HCT116 (cell line): ENCODE measurements around the gene KCNG1. TPM values are rescaled to one million over a fixed set of nuclear protein-coding genes. Genes with fewer than 3 reads are reported as not detected.

ENCODE experiments used
- ATAC-seq: fragments of 200-7000 bp; cut with Tn5 transposase; 2 replicates; pipeline ENCODE4 v1.9.1; 2020; ENCODE audit warnings: mild to moderate bottlenecking, moderate library complexity
- BruUV-seq: library from RNA; stranded (reverse); fragments of 400-500 nt; replicated peaks from 2 replicates; lab custom pipeline; 2021; lab: Mats Ljungman, UMichigan
- CTCF ChIA-PET: fragments of 300-600 bp; sonication (Branson Sonifier 250); formaldehyde crosslinking; loops from one replicate; lab custom pipeline; 2021; ENCODE audit warnings: antibody characterized with exemption; lab: Charles Lee
- POLR2A ChIA-PET: fragments of 300-600, 350-600 bp; sonication (Branson Sonifier 250); formaldehyde crosslinking; loops from one replicate; lab custom pipeline; 2021; ENCODE audit warnings: antibody characterized with exemption; lab: Charles Lee
- RAD21 ChIA-PET, 2 experiments: fragments of 300-600 bp; sonication (Branson Sonifier 250); formaldehyde crosslinking; loops; one replicate each; lab custom pipeline; 2023; ENCODE audit warnings: low total read pairs in 2 of 2; ENCODE audit not compliant: uncharacterized antibody in 2 of 2, unreplicated experiment in 2 of 2, low non-redundant PET in 1 of 2; lab: Charles Lee
- DNase-seq: peaks from one replicate; pipeline ENCODE4 v3.0.0-alpha.2; 2010; ENCODE audit warnings: low read depth, low spot score
- H2AFZ ChIP-seq: fragments of 200-600 bp; shearing (Covaris generic), sonication (generic); 2 replicates; pipeline ENCODE4 v1.6.1; 2017; ENCODE audit warnings: low read depth, mixed run types, mixed read lengths, antibody characterized with exemption, low read length; ENCODE audit not compliant: poor library complexity, severe bottlenecking
- H3K27ac ChIP-seq: 2 replicates; pipeline ENCODE4 v1.5.1; 2012; ENCODE audit warnings: low read depth, low read length
- H3K27me3 ChIP-seq: fragments of 200-600 bp; sonication (generic); 2 replicates; pipeline ENCODE4 v1.6.1; 2016; ENCODE audit warnings: mixed run types, low read length, mixed read lengths; ENCODE audit not compliant: insufficient read depth
- H3K36me3 ChIP-seq, 2 experiments: fragments of 200-500 bp in 1 of 2; fragments of 200-600 bp in 1 of 2; sonication (Bioruptor generic) in 1 of 2; sonication (generic) in 1 of 2; 2 replicates each; pipeline versions ENCODE4 v1.5.1 to v1.6.1; 2014 to 2016; ENCODE audit warnings: low read length in 2 of 2, inconsistent platforms in 1 of 2, mixed read lengths in 1 of 2, mixed run types in 1 of 2; ENCODE audit not compliant: insufficient read depth in 2 of 2, control insufficient read depth in 1 of 2
- H3K4me1 ChIP-seq, 2 experiments: fragments of 200-600 bp in 1 of 2; sonication (generic) in 1 of 2; 2 replicates each; pipeline versions ENCODE4 v1.5.1 to v1.6.1; 2012 to 2017; ENCODE audit warnings: low read length in 2 of 2, inconsistent platforms in 1 of 2, mild to moderate bottlenecking in 1 of 2, mixed read lengths in 1 of 2, mixed run types in 1 of 2, moderate library complexity in 1 of 2; ENCODE audit not compliant: insufficient read depth in 2 of 2, control insufficient read depth in 1 of 2
- H3K4me2 ChIP-seq: fragments of 200-600 bp; sonication (generic); 2 replicates; pipeline ENCODE4 v1.6.1; 2017; ENCODE audit warnings: mixed run types, low read length, mixed read lengths
- H3K4me3 ChIP-seq, 2 experiments: fragments of 200-600 bp in 1 of 2; sonication (generic) in 1 of 2; replicated peaks in 1 of 2; 2 replicates each; pipeline ENCODE4 v1.5.1; 2011 to 2016; ENCODE audit warnings: low read length in 2 of 2, control low read depth in 1 of 2, low read depth in 1 of 2, mild to moderate bottlenecking in 1 of 2, mixed read lengths in 1 of 2, mixed run types in 1 of 2
- H3K79me2 ChIP-seq: fragments of 200-600 bp; sonication (generic); 2 replicates; pipeline ENCODE4 v1.6.1; 2017; ENCODE audit warnings: mild to moderate bottlenecking, mixed run types, low read length, moderate library complexity, mixed read lengths; ENCODE audit not compliant: insufficient read depth
- H3K9ac ChIP-seq: fragments of 200-600 bp; sonication (generic); 2 replicates; pipeline ENCODE4 v1.6.1; 2016; ENCODE audit warnings: low read length, mixed read lengths
- H3K9me2 ChIP-seq: fragments of 200-600 bp; sonication (generic), shearing (Covaris generic); 2 replicates; pipeline ENCODE4 v1.6.1; 2017; ENCODE audit warnings: mixed run types, mild to moderate bottlenecking, moderate library complexity; ENCODE audit not compliant: insufficient read depth
- H3K9me3 ChIP-seq, 2 experiments: fragments of 200-500 bp in 1 of 2; fragments of 200-600 bp in 1 of 2; sonication (Bioruptor generic) in 1 of 2; sonication (generic) in 1 of 2; 2 replicates each; pipeline ENCODE4 v1.6.1; 2014 to 2017; ENCODE audit warnings: low read length in 2 of 2, mixed read lengths in 2 of 2, inconsistent platforms in 1 of 2, low read depth in 1 of 2, mild to moderate bottlenecking in 1 of 2, mixed run types in 1 of 2, moderate library complexity in 1 of 2; ENCODE audit not compliant: control insufficient read depth in 1 of 2, insufficient read depth in 1 of 2
- H4K20me1 ChIP-seq: fragments of 200-600 bp; sonication (generic), shearing (Covaris generic); 2 replicates; pipeline ENCODE4 v1.6.1; 2017; ENCODE audit warnings: mixed run types, mild to moderate bottlenecking, moderate library complexity; ENCODE audit not compliant: insufficient read depth
- CBX3 ChIP-seq: IDR thresholded peaks from 2 replicates; pipeline ENCODE4 v1.6.1; 2012; ENCODE audit warnings: low read depth
- CTCF ChIP-seq, 3 experiments: fragments of 200-600 bp in 1 of 3; sonication (generic) in 1 of 3; IDR thresholded peaks in 2 of 3; conservative IDR thresholded peaks in 1 of 3; 2 replicates each; pipeline ENCODE4 v1.5.1; 2012 to 2017; ENCODE audit warnings: low read depth in 2 of 3, low read length in 2 of 3, antibody characterized with exemption in 1 of 3, borderline replicate concordance in 1 of 3, control low read depth in 1 of 3, mild to moderate bottlenecking in 1 of 3, mixed read lengths in 1 of 3, mixed run types in 1 of 3, moderate library complexity in 1 of 3; ENCODE audit not compliant: insufficient read depth in 1 of 3
- EGR1 ChIP-seq: IDR thresholded peaks from 2 replicates; pipeline ENCODE4 v1.6.1; 2012; ENCODE audit warnings: low read depth
- EZH2 ChIP-seq: fragments of 200-600 bp; sonication (generic); IDR thresholded peaks from 2 replicates; pipeline ENCODE4 v1.6.1; 2017; ENCODE audit warnings: antibody characterized with exemption, mixed run types
- EZH2phosphoT487 ChIP-seq: fragments of 200-600 bp; IDR thresholded peaks from 2 replicates; pipeline ENCODE4 v1.6.1; 2018; ENCODE audit warnings: antibody characterized with exemption, borderline replicate concordance
- FOSL1 ChIP-seq: IDR thresholded peaks from 2 replicates; pipeline ENCODE4 v1.6.1; 2012; ENCODE audit warnings: low read depth
- JUND ChIP-seq: IDR thresholded peaks from 2 replicates; pipeline ENCODE4 v1.6.1; 2012
- MAX ChIP-seq: IDR thresholded peaks from 2 replicates; pipeline ENCODE4 v1.6.1; 2012
- POLR2A ChIP-seq: IDR thresholded peaks from 2 replicates; pipeline ENCODE4 v1.7.0; 2011; ENCODE audit warnings: borderline replicate concordance; ENCODE audit not compliant: insufficient read depth, insufficient read length; ENCODE audit errors: extremely low read depth
- POLR2AphosphoS5 ChIP-seq: IDR thresholded peaks from 2 replicates; pipeline ENCODE4 v1.6.1; 2011; ENCODE audit warnings: mild to moderate bottlenecking, low read depth, low read length, moderate library complexity
- RAD21 ChIP-seq: IDR thresholded peaks from 2 replicates; pipeline ENCODE4 v1.6.1; 2012; ENCODE audit warnings: low read depth, mild to moderate bottlenecking
- SIN3A ChIP-seq: IDR thresholded peaks from 2 replicates; pipeline ENCODE4 v1.6.1; 2012; ENCODE audit warnings: low read depth
- SP1 ChIP-seq: IDR thresholded peaks from 2 replicates; pipeline ENCODE4 v1.6.1; 2012; ENCODE audit warnings: low read depth
- SRF ChIP-seq: IDR thresholded peaks from 2 replicates; pipeline ENCODE4 v1.6.1; 2012; ENCODE audit warnings: low read depth
- TCF7L2 ChIP-seq: IDR thresholded peaks from 2 replicates; pipeline ENCODE4 v1.7.0; 2011; ENCODE audit warnings: borderline replicate concordance, inconsistent platforms; ENCODE audit not compliant: insufficient read depth, insufficient read length; ENCODE audit errors: extremely low read depth
- YY1 ChIP-seq: IDR thresholded peaks from 2 replicates; pipeline ENCODE4 v1.6.1; 2011; ENCODE audit warnings: low read length, low read depth, moderate library complexity, mild to moderate bottlenecking; ENCODE audit not compliant: insufficient replicate concordance; ENCODE audit errors: extremely low read depth
- ZFX ChIP-seq: fragments of 450-650 bp; IDR thresholded peaks from 2 replicates; pipeline ENCODE4 v1.6.1; 2017
- intact Hi-C: fragments of 100-400 bp; cut with micrococcal nuclease; formaldehyde crosslinking; loops from 2 replicates; pipeline ENCODE4 v1.10.0; 2022
- total RNA-seq: library from RNA; stranded (reverse); gene quantifications from one replicate; pipeline ENCODE4 v1.2.1, GENCODE V29; 2021; ENCODE audit not compliant: unreplicated experiment
- TF ChIP-seq, protein P1 (sequence below): IDR thresholded peaks from 2 replicates; pipeline ENCODE4 v1.6.1; 2012

The KCNG1 gene
- total RNA-seq, 1 experiment from 2014 or later, result 54.6 TPM

DNA sequence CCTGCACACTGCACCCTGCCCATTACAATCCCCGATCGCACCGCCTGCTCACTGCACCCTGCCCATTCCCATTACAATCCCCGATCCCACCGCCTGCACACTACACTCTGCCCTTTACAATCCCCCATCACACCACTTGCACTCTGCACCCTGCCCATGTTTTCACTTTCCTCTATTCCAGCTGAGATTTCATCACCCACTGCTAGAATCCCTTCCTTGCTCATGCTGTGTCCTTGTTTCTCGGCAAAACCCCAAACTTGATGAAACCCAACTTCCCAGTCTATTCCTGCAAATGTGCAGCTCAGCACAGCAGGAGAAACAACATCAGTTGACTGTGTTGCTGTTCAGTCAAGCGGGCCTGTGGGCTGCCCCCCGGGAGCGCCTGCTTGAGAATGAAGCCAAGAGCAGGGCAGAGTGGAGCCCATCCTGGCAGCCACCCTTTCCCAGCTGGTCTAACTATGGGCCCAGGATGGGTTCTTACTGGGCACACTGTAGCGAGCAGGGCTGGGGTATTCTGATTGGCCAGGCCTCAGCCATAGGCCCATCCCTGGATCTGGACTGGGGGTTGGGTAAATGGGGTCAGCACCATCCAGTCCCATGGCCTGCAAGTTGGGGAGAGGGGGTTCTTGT, 47.1 kb downstream of the KCNG1 start:
- no TSS peak for BruUV-seq
- H3K79me2 ChIP-seq, result no peaks in the 10 kb centered on the region
- intact Hi-C loops, result no loop called here
- POLR2A ChIA-PET, result no interaction called here
- no peak overlapping the region for H3K27ac ChIP-seq
- CTCF ChIA-PET, result interaction anchor here (1.4 kb wide), 1 partner anchor 12 kb away, joined by 4 read pairs; no protein-coding TSS in a partner anchor
- no peak for ATAC-seq
- H3K27me3 ChIP-seq, result no peaks in the 10 kb centered on the region
- no peaks in the 10 kb centered on the region for H3K9me2 ChIP-seq
- H3K36me3 ChIP-seq, result no peaks in the 10 kb centered on the region
- no peak for DNase-seq
- no peak overlapping the region for H3K9ac ChIP-seq
- H3K4me2 ChIP-seq, result no peak overlapping the region
- TF ChIP-seq, protein P1, sequence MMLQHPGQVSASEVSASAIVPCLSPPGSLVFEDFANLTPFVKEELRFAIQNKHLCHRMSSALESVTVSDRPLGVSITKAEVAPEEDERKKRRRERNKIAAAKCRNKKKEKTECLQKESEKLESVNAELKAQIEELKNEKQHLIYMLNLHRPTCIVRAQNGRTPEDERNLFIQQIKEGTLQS, result no peak
- TF ChIP-seq SP1, result no peak
- no peak for TF ChIP-seq FOSL1
- TF ChIP-seq RAD21, result no peak
- no peak for TF ChIP-seq CTCF (IDR thresholded peaks at IDR 0.05 in 2 of 3, conservative IDR thresholded peaks at IDR 0.05 in 1 of 3; ENCODE audit: borderline replicate concordance in 1 of 3, insufficient read depth in 1 of 3, low read depth in 2 of 3, low read length in 2 of 3)
- TF ChIP-seq MAX, result no peak
- no peak for TF ChIP-seq POLR2AphosphoS5
- TF ChIP-seq EZH2phosphoT487, result no peak
- TF ChIP-seq EGR1, result no peak
- no peak for TF ChIP-seq TCF7L2
- no peak for TF ChIP-seq SIN3A
- TF ChIP-seq CBX3, result no peak
- TF ChIP-seq JUND, result no peak
- TF ChIP-seq POLR2A, result no peak
- TF ChIP-seq ZFX, result no peak
- TF ChIP-seq SRF, result no peak
- TF ChIP-seq EZH2, result no peak
- no peak for TF ChIP-seq YY1
- H3K4me1 ChIP-seq, result peaks cover 0 to 8% of the 10 kb centered on the region in 2 experiments; a peak in 1 of 4 replicates
- no peaks in the 10 kb centered on the region for H3K9me3 ChIP-seq
- H4K20me1 ChIP-seq, result no peaks in the 10 kb centered on the region
- RAD21 ChIA-PET, result no interaction called here
- no peak overlapping the region for H3K4me3 ChIP-seq
- H2AFZ ChIP-seq, result no peak overlapping the region
